NT2/D1 (cell line): ENCODE measurements around the gene ARHGEF26.

Experiments
- YY1 ChIP-seq: IDR thresholded peaks from 2 replicates; pipeline ENCODE4 v1.6.1; 2011; ENCODE audit not compliant: insufficient read length, insufficient read depth
- ZNF274 ChIP-seq: IDR thresholded peaks from 2 replicates; pipeline ENCODE4 v1.6.1; 2011; ENCODE audit warnings: mild to moderate bottlenecking, low read depth, low read length

DNA sequence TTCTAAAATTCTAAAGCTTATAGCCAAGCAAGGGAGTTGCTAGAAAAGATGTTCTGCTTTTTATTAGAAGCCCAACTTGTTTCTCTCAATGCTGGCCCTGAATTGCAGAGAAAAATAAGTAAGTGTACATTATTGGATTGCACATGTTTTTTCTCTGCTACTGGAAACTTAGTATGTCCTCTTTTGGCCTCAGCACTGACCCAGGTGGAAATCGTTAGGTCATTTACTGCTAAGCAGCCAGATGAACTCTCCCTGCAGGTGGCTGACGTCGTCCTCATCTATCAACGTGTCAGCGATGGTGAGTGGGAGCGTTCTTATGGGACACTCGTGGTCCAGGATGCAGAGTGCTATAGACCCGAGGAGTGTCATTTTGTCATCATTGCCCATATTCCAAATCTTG is 133.3 kb downstream of the ARHGEF26 start:
- TF ChIP-seq ZNF274 (no peak), YY1 (no peak)
